NCI-H1694 (cell line): ENCODE measurements around the gene TXNIP.
A peak's percentile ranks its signal among the peaks of the same experiment; 100 is the strongest.

Experiments used
- DNase-seq: peaks from one replicate; lab custom pipeline; 2025; lab: John Stamatoyannopoulos, UW

TXNIP gene

GRCh38 chr1:146012703-146013558 lies 16.6 kb upstream of the TXNIP start:
- DNase-seq: peak; percentile 37

GRCh38 chr1:146010126-146010738 lies 13.9 kb upstream of the TXNIP start:
- DNase-seq: no peak

- no peak for DNase-seq
These were observed 11.2 kb upstream of the TXNIP start for GRCh38 chr1:146007489-146008133.

- no peak for DNase-seq
These were observed 5.3 kb upstream of the TXNIP start for GRCh38 chr1:146001709-146002108.

- no peak for DNase-seq
These were observed 3.1 kb upstream of the TXNIP start for GRCh38 chr1:145999321-146000024.

GRCh38 chr1:145997718-145998023 lies 1.3 kb upstream of the TXNIP start:
- peak; percentile 19 for DNase-seq

- DNase-seq: peak; percentile 24
These were observed 788 bp upstream of the TXNIP start for GRCh38 chr1:145997016-145997717.

GRCh38 chr1:145995964-145996432 lies 381 bp downstream of the TXNIP start:
- no peak for DNase-seq

- no peak for DNase-seq
These were observed 1.1 kb downstream of the TXNIP start for GRCh38 chr1:145995148-145995881.

- DNase-seq: no peak
These were observed 1.8 kb downstream of the TXNIP start for GRCh38 chr1:145994391-145995120.

GRCh38 chr1:145993618-145994390 lies 2.6 kb downstream of the TXNIP start:
- DNase-seq: no peak

- DNase-seq: no peak
These were observed 3.3 kb downstream of the TXNIP start for GRCh38 chr1:145992958-145993617.

- no peak for DNase-seq
These were observed 3.9 kb downstream of the TXNIP start for GRCh38 chr1:145992502-145992936.

GRCh38 chr1:145991735-145992412 lies 4.5 kb downstream of the TXNIP start:
- no peak for DNase-seq

- no peak for DNase-seq
These were observed 6.0 kb downstream of the TXNIP start for GRCh38 chr1:145990249-145990855.

- no peak for DNase-seq
These were observed 7.6 kb downstream of the TXNIP start for GRCh38 chr1:145988773-145989172.

- no peak for DNase-seq
These were observed 8.5 kb downstream of the TXNIP start for GRCh38 chr1:145987926-145988325.

- no peak for DNase-seq
These were observed 9.8 kb downstream of the TXNIP start for GRCh38 chr1:145986551-145986950.
